Endothelial cell of umbilical vein (primary cell): ENCODE data around the gene CDT1. TPM values are rescaled to one million over a fixed set of nuclear protein-coding genes. Genes with fewer than 3 reads are reported as not detected.

Source experiments
- BruUV-seq: library from RNA; stranded (reverse); fragments of 400-500 nt; replicated peaks from 2 replicates; lab custom pipeline; 2021; lab: Mats Ljungman, UMichigan
- CTCF ChIA-PET: fragments of 300-600, 350-600 bp; sonication (Branson Sonifier 250); formaldehyde crosslinking; loops from one replicate; lab custom pipeline; 2021; ENCODE audit warnings: antibody characterized with exemption, inconsistent platforms; lab: Charles Lee
- POLR2A ChIA-PET: fragments of 300-600, 350-600 bp; sonication (Branson Sonifier 250); formaldehyde crosslinking; loops from one replicate; lab custom pipeline; 2021; ENCODE audit warnings: antibody characterized with exemption, inconsistent platforms; lab: Charles Lee
- DNase-seq: peaks from one replicate; pipeline ENCODE4 v3.0.0-alpha.2; 2011; ENCODE audit warnings: low read depth, low spot score
- FAIRE-seq: peaks from 2 replicates; lab custom pipeline; 2011; peaks lifted over from hg19 to GRCh38; lab: Jason Lieb, UNC
- H2AFZ ChIP-seq: 2 replicates; pipeline ENCODE4 v1.6.0; 2012; ENCODE audit warnings: low read depth, low read length, control low read depth, inconsistent platforms
- H3K27ac ChIP-seq: 2 replicates; pipeline ENCODE4 v1.5.1; 2011; ENCODE audit warnings: low read depth, mild to moderate bottlenecking, control low read depth, low read length, moderate library complexity; ENCODE audit not compliant: insufficient read depth
- H3K27me3 ChIP-seq, 2 experiments: 2 replicates each; pipeline versions ENCODE4 v1.6.0 to v1.6.1; 2011; ENCODE audit warnings: low read length in 2 of 2, mixed read lengths in 1 of 2; ENCODE audit not compliant: control insufficient read depth in 2 of 2, insufficient read depth in 2 of 2
- H3K36me3 ChIP-seq, 2 experiments: 2 replicates in 1 of 2; 3 replicates in 1 of 2; pipeline ENCODE4 v1.5.1; 2011; ENCODE audit warnings: low read length in 2 of 2, mild to moderate bottlenecking in 1 of 2, moderate library complexity in 1 of 2; ENCODE audit not compliant: control insufficient read depth in 2 of 2, insufficient read depth in 2 of 2; ENCODE audit errors: extremely low read depth in 1 of 2
- H3K4me1 ChIP-seq: 3 replicates; pipeline ENCODE4 v1.5.1; 2011; ENCODE audit warnings: mild to moderate bottlenecking, low read length; ENCODE audit not compliant: control insufficient read depth, insufficient read depth; ENCODE audit errors: extremely low read depth
- H3K4me2 ChIP-seq: 2 replicates; pipeline ENCODE4 v1.6.1; 2011; ENCODE audit warnings: low read length, control low read depth, mixed read lengths; ENCODE audit not compliant: insufficient read depth
- H3K4me3 ChIP-seq, 3 experiments: fragments of 200-600 bp in 1 of 3; sonication (generic), shearing (Covaris generic) in 1 of 3; replicated peaks in 1 of 3; 2 replicates each; pipeline ENCODE4 v1.5.1; 2011 to 2016; ENCODE audit warnings: control low read depth in 3 of 3, low read length in 3 of 3, mild to moderate bottlenecking in 2 of 3, inconsistent platforms in 1 of 3, low read depth in 1 of 3, moderate library complexity in 1 of 3; ENCODE audit not compliant: insufficient read depth in 1 of 3
- H3K79me2 ChIP-seq: 2 replicates; pipeline ENCODE4 v1.6.0; 2012; ENCODE audit warnings: low read length, inconsistent platforms; ENCODE audit not compliant: control insufficient read depth, insufficient read depth
- H3K9ac ChIP-seq: replicated peaks from 2 replicates; pipeline ENCODE3; 2011; ENCODE audit warnings: low read length, control low read depth; ENCODE audit not compliant: insufficient read depth; ENCODE audit errors: extremely low read depth
- H3K9me1 ChIP-seq: replicated peaks from 3 replicates; pipeline ENCODE4 v1.6.0; 2011; ENCODE audit warnings: mild to moderate bottlenecking, low read length; ENCODE audit not compliant: control insufficient read depth, insufficient read depth; ENCODE audit errors: extremely low read depth
- H3K9me3 ChIP-seq: replicated peaks from 2 replicates; pipeline ENCODE4 v1.5.1; 2012; ENCODE audit warnings: low read length, inconsistent platforms; ENCODE audit not compliant: control insufficient read depth, insufficient read depth
- H4K20me1 ChIP-seq: replicated peaks from 2 replicates; pipeline ENCODE3; 2011; ENCODE audit warnings: mild to moderate bottlenecking, low read length; ENCODE audit not compliant: control insufficient read depth, insufficient read depth; ENCODE audit errors: extremely low read depth
- JUN ChIP-seq: IDR thresholded peaks from 2 replicates; pipeline ENCODE4 v1.6.1; 2011; ENCODE audit warnings: borderline replicate concordance, low read depth; ENCODE audit not compliant: insufficient read length, insufficient read depth
- dilution Hi-C: fragments of 300-500 bp; cut with MboI; formaldehyde crosslinking; loops from one replicate; pipeline ENCODE4 v1.15.0; 2019; ENCODE audit warnings: low sequenced_read_pairs; ENCODE audit not compliant: extremely low pct_ligation_motif_present
- intact Hi-C: fragments of 100-400 bp; cut with micrococcal nuclease; formaldehyde crosslinking; loops from one replicate; pipeline ENCODE4 v1.10.0; 2022
- polyA plus RNA-seq, 4 experiments: library from polyadenylated mRNA; depleted of rRNA in 3 of 4; stranded (reverse) in 3 of 4; unstranded in 1 of 4; fragments of >200 nt; gene quantifications; 2 replicates each; pipeline versions ENCODE4 v1.2.1 to v1.2.3, GENCODE V29; 2011 to 2012; ENCODE audit warnings: missing spikeins in 1 of 4
- total RNA-seq: library from RNA; stranded (reverse); gene quantifications from 2 replicates; pipeline ENCODE4 v1.2.3, GENCODE V29; 2021
- TF ChIP-seq, protein P1 (sequence below), 2 donors: IDR thresholded peaks; 1 replicate in 1 of 2; 2 replicates in 1 of 2; pipeline ENCODE4 v1.5.1; 2011; ENCODE audit warnings: low read length in 2 of 2, mild to moderate bottlenecking in 2 of 2, moderate library complexity in 2 of 2, control low read depth in 1 of 2, inconsistent platforms in 1 of 2, low read depth in 1 of 2; ENCODE audit not compliant: insufficient read depth in 1 of 2; ENCODE audit errors: extremely low read depth in 1 of 2
- TF ChIP-seq, protein P2 (sequence below): IDR thresholded peaks from 2 replicates; pipeline ENCODE4 v1.6.1; 2011; ENCODE audit not compliant: insufficient read depth, insufficient read length

CDT1 gene
- total and polyA plus RNA-seq, 2 donors (not counting 3 experiments of a cell fraction or from before 2014, with no cell fraction given) = 15.6 to 30.6 TPM

DNA sequence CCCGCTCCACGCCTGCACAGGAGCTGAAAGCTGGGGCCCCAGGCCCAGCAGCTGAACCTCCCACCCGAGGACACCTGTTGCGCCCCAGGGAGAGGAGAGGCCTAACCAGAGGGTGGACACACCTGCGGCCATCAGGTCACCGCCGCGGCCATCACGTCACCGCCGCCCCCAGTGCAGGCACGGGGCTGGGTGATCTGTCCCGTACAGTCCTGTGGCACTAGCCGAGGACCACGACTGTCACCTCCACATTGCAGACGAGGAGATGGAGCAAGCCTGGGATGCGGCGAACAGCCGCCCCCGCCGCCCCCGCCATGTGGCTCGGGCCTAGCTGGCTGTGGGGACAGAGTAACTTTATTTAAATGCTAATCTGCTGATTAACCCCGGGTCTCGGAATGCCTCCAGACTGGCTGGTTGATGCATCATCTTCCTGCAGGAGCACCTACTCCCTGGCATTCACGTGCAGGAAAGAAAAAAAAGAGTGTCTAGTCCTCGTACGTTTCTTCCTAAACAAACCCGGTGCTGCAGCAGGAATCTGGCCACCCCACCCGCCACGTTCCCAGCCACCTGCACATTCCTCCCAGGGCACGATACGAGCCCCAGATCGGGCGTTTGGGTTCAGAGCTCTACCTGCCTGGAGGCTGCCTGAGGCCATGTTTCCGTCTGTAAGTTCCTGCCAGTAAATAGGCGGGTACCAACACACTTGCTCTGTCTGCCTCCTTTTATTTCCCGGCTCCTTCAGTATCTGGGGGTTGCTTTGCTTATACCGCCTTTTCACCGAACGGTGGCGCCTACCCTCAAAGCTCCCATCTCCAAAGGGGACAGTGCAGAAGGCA lies 48.5 kb upstream of the CDT1 start:
- intact Hi-C loops (no loop called here), dilution Hi-C loops (no loop called here)
- Histone ChIP-seq H3K36me3 (peaks cover 0 to 11% of the 10 kb centered on the region in 2 experiments), H3K9me3 (no peaks in the 10 kb centered on the region), H2AFZ (no peak overlapping the region), H3K4me3 (no peak overlapping the region), H3K9ac (no peak overlapping the region), H3K9me1 (no peaks in the 10 kb centered on the region), H3K27ac (no peak overlapping the region), H3K4me1 (peaks cover 5% of the 10 kb centered on the region), H3K79me2 (peaks cover 85% of the 10 kb centered on the region), H3K4me2 (no peak overlapping the region), H3K27me3 (no peaks in the 10 kb centered on the region), H4K20me1 (no peaks in the 10 kb centered on the region)
- FAIRE-seq (peak; percentile 21), DNase-seq (peak; percentile 20)
- ChIA-PET POLR2A (no interaction called here), CTCF (interaction anchor here (0.9 to 3.3 kb wide), 9 partner anchors 10 to 410 kb away, joined by 3 to 31 read pairs (median 4); partner anchors contain the start of gene PIEZO1)
- no TSS peak for BruUV-seq
- TF ChIP-seq, protein P1, sequence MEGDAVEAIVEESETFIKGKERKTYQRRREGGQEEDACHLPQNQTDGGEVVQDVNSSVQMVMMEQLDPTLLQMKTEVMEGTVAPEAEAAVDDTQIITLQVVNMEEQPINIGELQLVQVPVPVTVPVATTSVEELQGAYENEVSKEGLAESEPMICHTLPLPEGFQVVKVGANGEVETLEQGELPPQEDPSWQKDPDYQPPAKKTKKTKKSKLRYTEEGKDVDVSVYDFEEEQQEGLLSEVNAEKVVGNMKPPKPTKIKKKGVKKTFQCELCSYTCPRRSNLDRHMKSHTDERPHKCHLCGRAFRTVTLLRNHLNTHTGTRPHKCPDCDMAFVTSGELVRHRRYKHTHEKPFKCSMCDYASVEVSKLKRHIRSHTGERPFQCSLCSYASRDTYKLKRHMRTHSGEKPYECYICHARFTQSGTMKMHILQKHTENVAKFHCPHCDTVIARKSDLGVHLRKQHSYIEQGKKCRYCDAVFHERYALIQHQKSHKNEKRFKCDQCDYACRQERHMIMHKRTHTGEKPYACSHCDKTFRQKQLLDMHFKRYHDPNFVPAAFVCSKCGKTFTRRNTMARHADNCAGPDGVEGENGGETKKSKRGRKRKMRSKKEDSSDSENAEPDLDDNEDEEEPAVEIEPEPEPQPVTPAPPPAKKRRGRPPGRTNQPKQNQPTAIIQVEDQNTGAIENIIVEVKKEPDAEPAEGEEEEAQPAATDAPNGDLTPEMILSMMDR (IDR thresholded peaks at IDR 0.05; ENCODE audit: extremely low read depth in 1 of 2, insufficient read depth in 1 of 2, low read depth in 1 of 2, low read length in 2 of 2) = peak; percentile 41 to 43
- TF ChIP-seq, protein P2, sequence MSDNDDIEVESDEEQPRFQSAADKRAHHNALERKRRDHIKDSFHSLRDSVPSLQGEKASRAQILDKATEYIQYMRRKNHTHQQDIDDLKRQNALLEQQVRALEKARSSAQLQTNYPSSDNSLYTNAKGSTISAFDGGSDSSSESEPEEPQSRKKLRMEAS = no peak
- TF ChIP-seq JUN = no peak
